Nephron (organoid): ENCODE results near the gene EMC7.
A peak's percentile ranks its signal among the peaks of the same experiment; 100 is the strongest.

ENCODE experiments used
- H3K27ac Mint-ChIP-seq, 3 experiments: 2 replicates each; pipeline ENCODE4 v1.8.0; 2020; ENCODE audit warnings: mixed read lengths in 3 of 3, mild to moderate bottlenecking in 2 of 3, moderate library complexity in 1 of 3
- H3K27me3 Mint-ChIP-seq: 2 replicates; pipeline ENCODE4 v1.8.0; 2021; ENCODE audit warnings: low read depth, mild to moderate bottlenecking, moderate library complexity, mixed read lengths
- H3K36me3 Mint-ChIP-seq: 2 replicates; pipeline ENCODE4 v1.8.0; 2020; ENCODE audit warnings: low read depth, mixed read lengths
- H3K4me1 Mint-ChIP-seq: 2 replicates; pipeline ENCODE4 v1.8.0; 2020; ENCODE audit warnings: mixed read lengths
- H3K4me3 Mint-ChIP-seq, 3 experiments: 2 replicates each; pipeline ENCODE4 v1.8.0; 2020; ENCODE audit warnings: mild to moderate bottlenecking in 3 of 3, mixed read lengths in 3 of 3, moderate library complexity in 2 of 3
- H3K9me3 Mint-ChIP-seq: 2 replicates; pipeline ENCODE4 v1.8.0; 2020; ENCODE audit warnings: mixed read lengths
- TF ChIP-seq, protein P1 (sequence below), 3 experiments: fragments of 200-600 bp; sonication (generic); IDR thresholded peaks; one replicate each; pipeline ENCODE4 v1.5.0; 2021; ENCODE audit warnings: antibody characterized with exemption in 3 of 3; ENCODE audit not compliant: unreplicated experiment in 3 of 3

The EMC7 gene

DNA sequence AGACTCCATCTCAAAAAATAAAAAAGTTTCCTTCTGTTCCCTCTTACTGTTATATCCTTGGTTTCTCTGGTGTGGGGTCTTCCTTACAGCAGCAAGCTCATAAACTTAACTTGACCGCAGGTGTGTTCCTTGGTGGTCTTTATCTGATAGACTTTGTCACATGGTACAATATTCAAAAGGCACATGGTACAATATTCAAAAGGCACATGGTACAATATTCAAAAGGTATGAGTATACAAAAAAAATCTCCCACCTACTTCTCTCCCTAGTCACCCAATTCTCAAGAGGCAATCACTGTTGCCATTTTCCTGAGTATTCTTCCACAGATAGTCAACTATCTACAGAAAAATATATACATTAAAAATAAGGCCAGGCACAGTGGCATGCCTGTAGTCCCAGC, 4.8 kb upstream of the EMC7 start:
- TF ChIP-seq, protein P1, sequence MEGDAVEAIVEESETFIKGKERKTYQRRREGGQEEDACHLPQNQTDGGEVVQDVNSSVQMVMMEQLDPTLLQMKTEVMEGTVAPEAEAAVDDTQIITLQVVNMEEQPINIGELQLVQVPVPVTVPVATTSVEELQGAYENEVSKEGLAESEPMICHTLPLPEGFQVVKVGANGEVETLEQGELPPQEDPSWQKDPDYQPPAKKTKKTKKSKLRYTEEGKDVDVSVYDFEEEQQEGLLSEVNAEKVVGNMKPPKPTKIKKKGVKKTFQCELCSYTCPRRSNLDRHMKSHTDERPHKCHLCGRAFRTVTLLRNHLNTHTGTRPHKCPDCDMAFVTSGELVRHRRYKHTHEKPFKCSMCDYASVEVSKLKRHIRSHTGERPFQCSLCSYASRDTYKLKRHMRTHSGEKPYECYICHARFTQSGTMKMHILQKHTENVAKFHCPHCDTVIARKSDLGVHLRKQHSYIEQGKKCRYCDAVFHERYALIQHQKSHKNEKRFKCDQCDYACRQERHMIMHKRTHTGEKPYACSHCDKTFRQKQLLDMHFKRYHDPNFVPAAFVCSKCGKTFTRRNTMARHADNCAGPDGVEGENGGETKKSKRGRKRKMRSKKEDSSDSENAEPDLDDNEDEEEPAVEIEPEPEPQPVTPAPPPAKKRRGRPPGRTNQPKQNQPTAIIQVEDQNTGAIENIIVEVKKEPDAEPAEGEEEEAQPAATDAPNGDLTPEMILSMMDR (IDR thresholded peaks at IDR 0.05; ENCODE audit: unreplicated experiment in 3 of 3): no peak
- Mint-ChIP-seq H3K36me3 (peaks cover 18% of the 10 kb centered on the region), H3K27me3 (no peaks in the 10 kb centered on the region), H3K4me3 (no peak overlapping the region), H3K9me3 (peaks cover 5% of the 10 kb centered on the region), H3K4me1 (peaks cover 16% of the 10 kb centered on the region), H3K27ac (no peak overlapping the region)

DNA sequence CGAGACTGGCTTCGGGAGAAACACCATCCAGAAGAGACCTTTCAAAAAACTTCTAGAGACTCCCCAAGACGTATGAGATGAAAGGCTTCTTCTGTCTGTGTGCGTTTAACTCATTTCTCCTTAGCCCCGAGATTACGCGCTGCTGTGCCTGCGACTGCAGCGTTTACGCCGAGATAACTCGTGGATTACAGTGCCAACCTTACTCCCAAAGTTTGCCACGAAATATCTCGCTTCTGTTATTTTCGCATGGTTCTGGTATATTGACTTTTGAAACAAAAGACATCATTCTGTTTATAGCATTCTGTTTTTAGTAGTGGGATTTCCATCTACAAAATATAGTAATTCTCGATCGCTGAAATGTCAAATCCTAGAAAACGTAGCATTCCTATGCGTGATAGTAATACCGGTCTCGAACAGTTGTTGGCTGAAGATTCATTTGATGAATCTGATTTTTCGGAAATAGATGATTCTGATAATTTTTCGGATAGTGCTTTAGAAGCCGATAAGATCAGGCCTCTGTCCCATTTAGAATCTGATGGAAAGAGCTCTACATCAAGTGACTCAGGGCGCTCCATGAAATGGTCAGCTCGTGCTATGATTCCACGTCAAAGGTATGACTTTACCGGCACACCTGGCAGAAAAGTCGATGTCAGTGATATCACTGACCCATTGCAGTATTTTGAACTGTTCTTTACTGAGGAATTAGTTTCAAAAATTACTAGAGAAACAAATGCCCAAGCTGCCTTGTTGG, 688 bp upstream of the EMC7 start:
- Mint-ChIP-seq H3K4me3 (peak overlapping the region; percentile 98 to 99 (median 99)), H3K36me3 (peaks cover 18% of the 10 kb centered on the region), H3K27ac (peak overlapping the region; percentile 86 to 98 (median 95)), H3K4me1 (peaks cover 26% of the 10 kb centered on the region), H3K9me3 (peaks cover 5% of the 10 kb centered on the region), H3K27me3 (no peaks in the 10 kb centered on the region)
- TF ChIP-seq, protein P1 (IDR thresholded peaks at IDR 0.05; ENCODE audit: unreplicated experiment in 3 of 3): no peak

DNA sequence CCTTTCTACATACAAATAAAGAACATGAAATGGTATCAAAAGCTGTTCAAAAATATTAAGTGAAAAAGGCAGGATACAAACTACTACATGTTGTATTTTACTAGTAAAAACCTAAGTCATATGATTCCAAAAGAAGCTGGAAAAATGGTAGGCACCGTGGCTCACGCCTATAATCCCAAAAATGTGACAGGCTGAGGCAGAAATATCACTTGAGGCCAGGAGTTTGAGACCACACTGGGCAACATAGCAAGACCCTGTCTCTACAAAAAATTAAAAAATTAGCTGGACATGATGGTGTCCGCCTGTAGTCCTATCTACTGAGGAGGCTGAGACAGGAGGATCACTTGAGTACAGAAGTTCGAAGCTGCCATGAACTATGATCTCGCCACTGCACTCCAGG, 1.7 kb downstream of the EMC7 start:
- Mint-ChIP-seq H3K4me1 (peaks cover 26% of the 10 kb centered on the region), H3K36me3 (peaks cover 18% of the 10 kb centered on the region), H3K4me3 (peak overlapping the region; percentile 69 to 81 (median 77)), H3K27me3 (no peaks in the 10 kb centered on the region), H3K27ac (no peak overlapping the region), H3K9me3 (peaks cover 3% of the 10 kb centered on the region)
- TF ChIP-seq, protein P1 (IDR thresholded peaks at IDR 0.05; ENCODE audit: unreplicated experiment in 3 of 3): no peak

DNA sequence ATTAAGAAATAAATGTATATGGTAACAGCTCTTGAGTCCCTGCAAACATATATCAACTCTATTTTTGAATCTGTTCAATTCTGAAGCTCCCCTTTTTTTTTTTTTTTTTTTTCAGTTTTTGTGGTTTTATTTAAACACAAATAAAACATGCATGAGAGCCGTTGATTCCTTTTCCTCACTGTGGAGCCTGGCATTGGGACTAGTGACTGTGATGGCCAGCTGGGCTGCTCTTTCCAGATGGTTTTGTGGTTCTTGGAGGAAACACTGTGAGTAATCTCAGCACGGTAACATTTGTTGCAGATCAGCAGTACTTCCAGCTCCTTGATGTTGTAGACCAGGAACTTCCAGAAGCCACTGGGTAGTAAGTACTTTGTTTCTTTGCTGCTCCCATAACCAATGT, 15.9 kb downstream of the EMC7 start:
- Mint-ChIP-seq H3K4me1 (no peaks in the 10 kb centered on the region), H3K36me3 (peaks cover 40% of the 10 kb centered on the region), H3K9me3 (no peaks in the 10 kb centered on the region), H3K4me3 (no peak overlapping the region), H3K27ac (no peak overlapping the region), H3K27me3 (no peaks in the 10 kb centered on the region)
- TF ChIP-seq, protein P1 (IDR thresholded peaks at IDR 0.05; ENCODE audit: unreplicated experiment in 3 of 3): no peak

DNA sequence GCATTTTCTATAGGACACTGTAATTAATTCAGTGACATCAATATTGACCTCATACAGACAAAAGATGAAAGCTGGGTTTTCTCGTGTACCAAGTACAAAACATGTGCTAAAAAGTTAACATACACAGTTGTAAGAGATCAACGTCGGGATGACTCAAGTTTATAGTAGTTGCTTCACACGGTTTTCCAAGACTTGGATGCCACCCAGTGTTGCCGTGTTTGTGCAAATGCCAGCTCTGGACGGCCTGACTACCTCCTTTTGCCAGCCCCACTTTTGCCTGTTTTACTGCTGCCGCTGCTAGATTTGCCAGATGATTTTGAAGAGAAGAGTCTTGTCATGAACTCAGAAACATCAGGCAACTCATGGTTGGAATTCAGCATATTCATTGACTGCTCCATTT, 17.6 kb downstream of the EMC7 start:
- no peak overlapping the region for H3K4me3 Mint-ChIP-seq
- no peak overlapping the region for H3K27ac Mint-ChIP-seq
- H3K27me3 Mint-ChIP-seq: no peaks in the 10 kb centered on the region
- H3K36me3 Mint-ChIP-seq: peaks cover 30% of the 10 kb centered on the region
- no peaks in the 10 kb centered on the region for H3K9me3 Mint-ChIP-seq
- H3K4me1 Mint-ChIP-seq: no peaks in the 10 kb centered on the region
- TF ChIP-seq, protein P1 (IDR thresholded peaks at IDR 0.05; ENCODE audit: unreplicated experiment in 3 of 3): no peak

DNA sequence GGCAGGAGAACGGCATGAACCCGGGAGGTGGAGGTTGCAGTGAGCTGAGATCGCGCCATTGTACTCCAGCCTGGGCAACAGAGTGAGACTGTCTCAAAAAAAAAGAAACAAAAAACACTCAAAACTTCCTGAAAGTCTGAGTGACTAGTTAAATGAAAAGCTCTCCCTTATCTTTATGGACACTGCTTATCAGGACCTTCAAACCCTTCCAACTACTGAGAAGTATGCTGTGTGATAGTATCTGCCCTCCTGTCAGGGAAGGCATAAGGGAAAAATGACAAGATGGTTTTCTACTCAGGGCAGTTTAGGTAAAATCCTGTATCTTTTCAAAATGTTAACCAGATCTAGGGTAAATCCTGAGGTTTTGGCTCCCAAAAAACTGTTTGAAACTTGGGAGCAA, 21.8 kb downstream of the EMC7 start:
- H3K27me3 Mint-ChIP-seq: no peaks in the 10 kb centered on the region
- H3K9me3 Mint-ChIP-seq: no peaks in the 10 kb centered on the region
- H3K4me1 Mint-ChIP-seq: no peaks in the 10 kb centered on the region
- no peak overlapping the region for H3K27ac Mint-ChIP-seq
- TF ChIP-seq, protein P1 (IDR thresholded peaks at IDR 0.05; ENCODE audit: unreplicated experiment in 3 of 3): no peak
- peaks cover 11% of the 10 kb centered on the region for H3K36me3 Mint-ChIP-seq
- H3K4me3 Mint-ChIP-seq: no peak overlapping the region
